Stimulated activated CD8-positive, alpha-beta memory T cell treated with anti-CD3 and anti-CD28 coated beads, Interleukin-12 subunit alpha, Interleukin-12 subunit beta, amount 100 ng/mL, for 4 hours (primary cell): Measurements from ENCODE around the gene MORC2.
A peak's percentile ranks its signal among the peaks of the same experiment; 100 is the strongest.

Source experiments
- DNase-seq: peaks from one replicate; pipeline ENCODE4 v3.0.0-alpha.2; 2020; ENCODE audit warnings: low read depth

Gene MORC2

GRCh38 chr22:30920407-30920806 is 48.2 kb downstream of the MORC2 start:
- peak; percentile 68 for DNase-seq

- no peak for DNase-seq
These were observed 48.6 kb downstream of the MORC2 start for GRCh38 chr22:30919973-30920372.

- DNase-seq, result no peak
These were observed 49.8 kb downstream of the MORC2 start for GRCh38 chr22:30918761-30919160.

GRCh38 chr22:30910358-30910757 is 58.2 kb downstream of the MORC2 start:
- DNase-seq, result no peak

GRCh38 chr22:30909306-30909705 is 59.3 kb downstream of the MORC2 start:
- DNase-seq, result no peak

- DNase-seq, result no peak
These were observed 60.5 kb downstream of the MORC2 start for GRCh38 chr22:30908051-30908461.

GRCh38 chr22:30906946-30907345 is 61.6 kb downstream of the MORC2 start:
- DNase-seq, result no peak

GRCh38 chr22:30906411-30906810 is 62.2 kb downstream of the MORC2 start:
- no peak for DNase-seq

- DNase-seq, result no peak
These were observed 62.8 kb downstream of the MORC2 start for GRCh38 chr22:30905696-30906341.

- no peak for DNase-seq
These were observed 64.6 kb downstream of the MORC2 start for GRCh38 chr22:30903876-30904460.

GRCh38 chr22:30902496-30903357 is 65.8 kb downstream of the MORC2 start:
- no peak for DNase-seq

- DNase-seq, result no peak
These were observed 74.2 kb downstream of the MORC2 start for GRCh38 chr22:30894371-30894740.

- no peak for DNase-seq
These were observed 74.9 kb downstream of the MORC2 start for GRCh38 chr22:30893434-30894370.

GRCh38 chr22:30892731-30893221 is 75.8 kb downstream of the MORC2 start:
- DNase-seq, result no peak

- no peak for DNase-seq
These were observed 76.3 kb downstream of the MORC2 start for GRCh38 chr22:30892286-30892685.

GRCh38 chr22:30891781-30892180 is 76.8 kb downstream of the MORC2 start:
- DNase-seq, result no peak

GRCh38 chr22:30891443-30891755 is 77.2 kb downstream of the MORC2 start:
- no peak for DNase-seq

- DNase-seq, result no peak
These were observed 77.7 kb downstream of the MORC2 start for GRCh38 chr22:30890686-30891442.

- DNase-seq, result no peak
These were observed 78.5 kb downstream of the MORC2 start for GRCh38 chr22:30889996-30890480.

GRCh38 chr22:30889268-30889995 is 79.1 kb downstream of the MORC2 start:
- no peak for DNase-seq
